ENCODE measurements around the gene CNIH1.

- TF ChIP-seq REST (IDR thresholded peaks at IDR 0.05; ENCODE audit: insufficient read depth in 1 of 2, low read depth in 2 of 2, low read length in 2 of 2) (no peak), TAF1 (IDR thresholded peaks at IDR 0.05; ENCODE audit: borderline replicate concordance, insufficient read depth, low read length) (no peak), POLR2AphosphoS5 (IDR thresholded peaks at IDR 0.05; ENCODE audit: low read depth, low read length) (no peak), SIN3A (IDR thresholded peaks at IDR 0.05; ENCODE audit: borderline replicate concordance, insufficient read depth, low read length) (no peak), FOXP2 (optimal IDR thresholded peaks at IDR 0.05; ENCODE audit: borderline replicate concordance, extremely low read depth, extremely low read length, insufficient read depth) (no peak)
These were observed 26.1 kb upstream of the CNIH1 start for GRCh38 chr14:54467280-54467679.
